EL (cell line): Measurements from ENCODE around the gene PALM.
A peak's percentile ranks its signal among the peaks of the same experiment; 100 is the strongest.
"Not testable (repeated sequence)": the region's sequence is repeated elsewhere in the genome, so short reads cannot be mapped to it uniquely, and the experiment has no call there.

Source experiments
- DNase-seq: peaks from one replicate; pipeline ENCODE4 v3.0.0-alpha.2; 2016

The PALM gene

GRCh38 chr19:679418-680286, 29.1 kb upstream of the PALM start:
- peak; percentile 75 for DNase-seq

- DNase-seq: peak; percentile 98
Measured at GRCh38 chr19:680287-681028, 28.3 kb upstream of the PALM start.

- DNase-seq: no peak
Measured at GRCh38 chr19:681029-682019, 27.4 kb upstream of the PALM start.

GRCh38 chr19:682678-683320, 25.9 kb upstream of the PALM start:
- no peak for DNase-seq

- DNase-seq: no peak
Measured at GRCh38 chr19:685454-685931, 23.2 kb upstream of the PALM start.

- no peak for DNase-seq
Measured at GRCh38 chr19:686589-687297, 22.0 kb upstream of the PALM start.

GRCh38 chr19:687569-688166, 21.1 kb upstream of the PALM start:
- no peak for DNase-seq

GRCh38 chr19:688214-688613, 20.5 kb upstream of the PALM start:
- no peak for DNase-seq

GRCh38 chr19:688992-689391, 19.7 kb upstream of the PALM start:
- DNase-seq: no peak

GRCh38 chr19:690203-690602, 18.5 kb upstream of the PALM start:
- DNase-seq: no peak

- DNase-seq: no peak
Measured at GRCh38 chr19:694481-695351, 14.0 kb upstream of the PALM start.

- no peak for DNase-seq
Measured at GRCh38 chr19:695352-695949, 13.3 kb upstream of the PALM start, which contains the start of gene PRSS57. PRSS57 (minus strand) TSS chr19:695452; CDS start chr19:695430, 22 bp downstream.

- DNase-seq: not testable (repeated sequence)
Measured at GRCh38 chr19:698529-698928, 10.2 kb upstream of the PALM start.

- DNase-seq: not testable (repeated sequence)
Measured at GRCh38 chr19:699885-700284, 8.8 kb upstream of the PALM start.

GRCh38 chr19:702847-703246, 5.9 kb upstream of the PALM start:
- not testable (repeated sequence) for DNase-seq

- DNase-seq: no peak
Measured at GRCh38 chr19:703329-703650, 5.4 kb upstream of the PALM start.

- peak; percentile 36 for DNase-seq
Measured at GRCh38 chr19:703651-704446, 4.9 kb upstream of the PALM start.

- no peak for DNase-seq
Measured at GRCh38 chr19:704447-704741, 4.3 kb upstream of the PALM start.
